Type B pancreatic cell (in vitro differentiated cells): ENCODE data around the gene STARD9. TPM values are rescaled to one million over a fixed set of nuclear protein-coding genes. Genes with fewer than 3 reads are reported as not detected.

Experiments used
- DNase-seq: peaks from one replicate; pipeline ENCODE4 v3.0.0; 2021; ENCODE audit warnings: mixed read lengths; ENCODE audit not compliant: unreplicated experiment; ENCODE audit errors: extremely low spot score
- H3K27ac Mint-ChIP-seq: 2 replicates; pipeline ENCODE4 v1.8.0; 2021; ENCODE audit warnings: mild to moderate bottlenecking, mixed read lengths
- H3K27me3 Mint-ChIP-seq: 2 replicates; pipeline ENCODE4 v1.8.0; 2021; ENCODE audit warnings: mixed read lengths
- H3K36me3 Mint-ChIP-seq: 2 replicates; pipeline ENCODE4 v1.8.0; 2021; ENCODE audit warnings: mixed read lengths
- H3K4me1 Mint-ChIP-seq: one replicate; pipeline ENCODE4 v1.8.0; 2021; ENCODE audit warnings: mixed read lengths; ENCODE audit not compliant: unreplicated experiment
- H3K4me3 Mint-ChIP-seq: 2 replicates; pipeline ENCODE4 v1.8.0; 2021; ENCODE audit warnings: mild to moderate bottlenecking, mixed read lengths
- H3K9me3 Mint-ChIP-seq: 2 replicates; pipeline ENCODE4 v1.8.0; 2021; ENCODE audit warnings: mixed read lengths
- CTCF ChIP-seq: fragments of 200-600 bp; sonication (generic); conservative IDR thresholded peaks from 2 replicates; pipeline ENCODE4 v1.5.0; 2021; ENCODE audit warnings: antibody characterized with exemption, mild to moderate bottlenecking
- long read RNA-seq: library from polyadenylated mRNA; unstranded; transcript quantifications from one replicate; pipeline ENCODE4 v2.0.0, GENCODE V29; 2020
- total RNA-seq: library from RNA; stranded (reverse); gene quantifications from 2 replicates; pipeline ENCODE4 v1.2.1, GENCODE V29; 2021; ENCODE audit warnings: low replicate concordance

Gene STARD9
- 1.2 and 13.7 TPM in 2 replicates for total RNA-seq
- long read RNA-seq: 0 reads

GRCh38 chr15:42575188-42576039 is at the start of gene STARD9:
Gene STARD9, plus strand, starts transcription at chr15:42575606. Its CDS starts 110 bp downstream, at chr15:42575716.
- Mint-ChIP-seq H3K27ac (peak within 1 kb of the TSS; percentile 71), H3K9me3 (no peaks in the 10 kb centered on the region), H3K36me3 (peaks cover 4% of the 10 kb centered on the region), H3K4me3 (peak within 1 kb of the TSS; percentile 94), H3K4me1 (peaks cover 9% of the 10 kb centered on the region), H3K27me3 (peaks cover 39% of the 10 kb centered on the region)
- peak; percentile 98 for DNase-seq
- TF ChIP-seq CTCF: no peak

- H3K9me3 Mint-ChIP-seq: no peaks in the 10 kb centered on the region
- H3K36me3 Mint-ChIP-seq: peaks cover 22% of the 10 kb centered on the region
- no peak overlapping the region for H3K4me3 Mint-ChIP-seq
- no peaks in the 10 kb centered on the region for H3K27me3 Mint-ChIP-seq
- H3K27ac Mint-ChIP-seq: no peak overlapping the region
- TF ChIP-seq CTCF: no peak
- DNase-seq: no peak
- no peaks in the 10 kb centered on the region for H3K4me1 Mint-ChIP-seq
These were observed 46.4 kb upstream of the STARD9 start for GRCh38 chr15:42528970-42529369.

- no peak overlapping the region for H3K4me3 Mint-ChIP-seq
- no peak for TF ChIP-seq CTCF
- H3K4me1 Mint-ChIP-seq: no peaks in the 10 kb centered on the region
- H3K36me3 Mint-ChIP-seq: peaks cover 27% of the 10 kb centered on the region
- no peak for DNase-seq
- no peaks in the 10 kb centered on the region for H3K9me3 Mint-ChIP-seq
- no peaks in the 10 kb centered on the region for H3K27me3 Mint-ChIP-seq
- no peak overlapping the region for H3K27ac Mint-ChIP-seq
These were observed 42.2 kb upstream of the STARD9 start for GRCh38 chr15:42533246-42533645.

GRCh38 chr15:42544853-42545629 is 30.4 kb upstream of the STARD9 start:
- peaks cover 25% of the 10 kb centered on the region for H3K4me1 Mint-ChIP-seq
- no peak for DNase-seq
- H3K4me3 Mint-ChIP-seq: no peak overlapping the region
- no peaks in the 10 kb centered on the region for H3K27me3 Mint-ChIP-seq
- peaks cover 8% of the 10 kb centered on the region for H3K36me3 Mint-ChIP-seq
- no peak overlapping the region for H3K27ac Mint-ChIP-seq
- no peak for TF ChIP-seq CTCF
- H3K9me3 Mint-ChIP-seq: no peaks in the 10 kb centered on the region

GRCh38 chr15:42547918-42548248 is 27.5 kb upstream of the STARD9 start:
- no peak for DNase-seq
- H3K27me3 Mint-ChIP-seq: no peaks in the 10 kb centered on the region
- H3K36me3 Mint-ChIP-seq: peaks cover 4% of the 10 kb centered on the region
- no peaks in the 10 kb centered on the region for H3K9me3 Mint-ChIP-seq
- H3K27ac Mint-ChIP-seq: peak overlapping the region; percentile 96
- no peak for TF ChIP-seq CTCF
- H3K4me1 Mint-ChIP-seq: peaks cover 31% of the 10 kb centered on the region
- peak overlapping the region; percentile 97 for H3K4me3 Mint-ChIP-seq
